OCI-LY3 (cell line): ENCODE data around the gene DNAJB8.

Source experiments
- H2AFZ ChIP-seq: fragments of 200-600, 300-600 bp; shearing (Covaris generic); 2 replicates; pipeline ENCODE4 v1.6.0; 2014; ENCODE audit warnings: antibody characterized with exemption, low read depth, low read length
- H3K27ac ChIP-seq: fragments of 200-600, 300-600 bp; sonication (generic); 2 replicates; pipeline ENCODE4 v1.5.1; 2014; ENCODE audit warnings: mild to moderate bottlenecking, low read length, moderate library complexity, mixed read lengths
- H3K27me3 ChIP-seq: fragments of 200-600, 300-600 bp; sonication (generic); 2 replicates; pipeline ENCODE4 v1.6.1; 2014; ENCODE audit warnings: low read depth, low read length, mixed read lengths
- H3K36me3 ChIP-seq: fragments of 200-600, 300-600 bp; sonication (generic); replicated peaks from 2 replicates; pipeline ENCODE3; 2014; ENCODE audit warnings: low read depth, low read length, mixed read lengths
- H3K4me1 ChIP-seq: fragments of 300-600, 200-600 bp; sonication (generic); 2 replicates; pipeline ENCODE4 v1.6.1; 2014; ENCODE audit warnings: low read length, mixed read lengths
- H3K4me2 ChIP-seq: fragments of 200-600, 300-600 bp; sonication (generic); 2 replicates; pipeline ENCODE4 v1.6.1; 2014; ENCODE audit warnings: low read length, mixed read lengths
- H3K4me3 ChIP-seq: fragments of 300-600, 200-600 bp; sonication (generic); 2 replicates; pipeline ENCODE4 v1.5.1; 2014; ENCODE audit warnings: antibody characterized with exemption, mild to moderate bottlenecking, low read length, moderate library complexity
- H3K79me2 ChIP-seq: fragments of 300-600, 200-600 bp; shearing (Covaris generic); 2 replicates; pipeline ENCODE4 v1.6.1; 2014; ENCODE audit warnings: mild to moderate bottlenecking, low read length, mixed read lengths
- H3K9ac ChIP-seq: fragments of 300-600, 200-600 bp; shearing (Covaris generic); 2 replicates; pipeline ENCODE4 v1.6.0; 2014; ENCODE audit warnings: mild to moderate bottlenecking, low read length, moderate library complexity
- H3K9me3 ChIP-seq: fragments of 200-600, 300-600 bp; shearing (Covaris generic); 2 replicates; pipeline ENCODE4 v1.6.1; 2014; ENCODE audit warnings: low read length, mixed read lengths; ENCODE audit not compliant: insufficient read depth
- H4K20me1 ChIP-seq: fragments of 200-600, 300-600 bp; sonication (generic); 2 replicates; pipeline ENCODE4 v1.6.1; 2016; ENCODE audit warnings: low read length, mixed read lengths; ENCODE audit not compliant: insufficient read depth
- EZH2phosphoT487 ChIP-seq: fragments of 200-600 bp; shearing (Covaris generic); IDR thresholded peaks from 2 replicates; pipeline ENCODE4 v1.6.1; 2018; ENCODE audit warnings: antibody characterized with exemption, mixed run types, low read depth
- TF ChIP-seq, protein P1 (sequence below): fragments of 200-600, 300-600 bp; sonication (generic); IDR thresholded peaks from 2 replicates; pipeline ENCODE4 v1.5.1; 2014; ENCODE audit warnings: antibody characterized with exemption, low read length, low read depth

DNAJB8 gene

DNA sequence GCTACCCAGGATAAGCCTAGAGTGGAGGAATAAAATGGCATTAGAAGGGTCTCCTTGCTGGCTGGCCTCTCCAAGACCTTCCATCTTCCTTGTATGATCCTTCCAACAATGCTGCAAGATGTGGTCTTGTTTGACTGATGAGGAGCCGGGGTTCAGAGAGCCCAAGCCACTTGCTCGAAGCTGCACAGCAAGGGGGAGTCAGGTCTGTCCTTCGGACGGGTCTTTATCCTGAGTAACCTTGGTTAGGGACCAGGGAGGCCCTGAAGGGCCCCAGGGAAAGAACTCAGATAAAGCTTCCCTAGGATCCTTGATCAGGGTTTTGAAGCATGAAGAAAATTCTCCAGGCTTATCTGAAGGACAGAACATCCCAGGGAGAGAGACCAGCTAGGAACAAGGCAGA, 7.0 kb upstream of the DNAJB8 start:
- Histone ChIP-seq H4K20me1 (no peaks in the 10 kb centered on the region), H3K4me1 (no peaks in the 10 kb centered on the region), H3K9me3 (no peaks in the 10 kb centered on the region), H3K36me3 (no peaks in the 10 kb centered on the region), H3K9ac (no peak overlapping the region), H3K79me2 (no peaks in the 10 kb centered on the region), H3K27me3 (peaks cover 37% of the 10 kb centered on the region), H2AFZ (no peak overlapping the region), H3K4me2 (no peak overlapping the region), H3K27ac (no peak overlapping the region), H3K4me3 (no peak overlapping the region)
- TF ChIP-seq, protein P1, sequence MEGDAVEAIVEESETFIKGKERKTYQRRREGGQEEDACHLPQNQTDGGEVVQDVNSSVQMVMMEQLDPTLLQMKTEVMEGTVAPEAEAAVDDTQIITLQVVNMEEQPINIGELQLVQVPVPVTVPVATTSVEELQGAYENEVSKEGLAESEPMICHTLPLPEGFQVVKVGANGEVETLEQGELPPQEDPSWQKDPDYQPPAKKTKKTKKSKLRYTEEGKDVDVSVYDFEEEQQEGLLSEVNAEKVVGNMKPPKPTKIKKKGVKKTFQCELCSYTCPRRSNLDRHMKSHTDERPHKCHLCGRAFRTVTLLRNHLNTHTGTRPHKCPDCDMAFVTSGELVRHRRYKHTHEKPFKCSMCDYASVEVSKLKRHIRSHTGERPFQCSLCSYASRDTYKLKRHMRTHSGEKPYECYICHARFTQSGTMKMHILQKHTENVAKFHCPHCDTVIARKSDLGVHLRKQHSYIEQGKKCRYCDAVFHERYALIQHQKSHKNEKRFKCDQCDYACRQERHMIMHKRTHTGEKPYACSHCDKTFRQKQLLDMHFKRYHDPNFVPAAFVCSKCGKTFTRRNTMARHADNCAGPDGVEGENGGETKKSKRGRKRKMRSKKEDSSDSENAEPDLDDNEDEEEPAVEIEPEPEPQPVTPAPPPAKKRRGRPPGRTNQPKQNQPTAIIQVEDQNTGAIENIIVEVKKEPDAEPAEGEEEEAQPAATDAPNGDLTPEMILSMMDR = no peak
- no peak for TF ChIP-seq EZH2phosphoT487

- no peaks in the 10 kb centered on the region for H3K79me2 ChIP-seq
- H3K36me3 ChIP-seq = no peaks in the 10 kb centered on the region
- no peak overlapping the region for H3K9ac ChIP-seq
- H4K20me1 ChIP-seq = no peaks in the 10 kb centered on the region
- no peak overlapping the region for H3K4me3 ChIP-seq
- TF ChIP-seq, protein P1 = no peak
- TF ChIP-seq EZH2phosphoT487 = no peak
- no peaks in the 10 kb centered on the region for H3K4me1 ChIP-seq
- H3K9me3 ChIP-seq = no peaks in the 10 kb centered on the region
- H3K27ac ChIP-seq = no peak overlapping the region
- H2AFZ ChIP-seq = no peak overlapping the region
- no peak overlapping the region for H3K4me2 ChIP-seq
- peaks cover 32% of the 10 kb centered on the region for H3K27me3 ChIP-seq
These were observed 6.5 kb upstream of the DNAJB8 start for GRCh38 chr3:128473180-128473519.

- peaks cover 27% of the 10 kb centered on the region for H3K27me3 ChIP-seq
- H3K36me3 ChIP-seq = no peaks in the 10 kb centered on the region
These were observed 5.9 kb upstream of the DNAJB8 start for GRCh38 chr3:128472449-128473179.

DNA sequence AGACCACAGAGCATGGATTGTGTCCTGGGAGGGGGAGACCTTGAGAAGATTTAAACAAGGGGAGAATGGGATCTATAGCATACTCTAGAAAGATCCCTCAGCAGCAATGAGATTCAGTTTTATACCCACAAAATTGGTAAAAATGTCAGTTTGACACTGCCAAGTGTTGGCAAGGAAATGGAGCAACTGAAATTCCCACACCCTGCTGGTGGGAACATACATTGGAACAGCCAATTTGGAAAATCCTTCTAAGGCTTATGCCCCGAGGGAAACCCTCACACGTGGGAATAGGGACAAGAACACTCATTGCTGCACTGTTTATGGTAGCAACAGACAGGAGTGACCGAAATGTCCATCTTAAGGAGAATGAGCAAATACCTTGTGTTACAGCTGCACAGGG, 5.0 kb upstream of the DNAJB8 start:
- H3K36me3 ChIP-seq = no peaks in the 10 kb centered on the region
- no peaks in the 10 kb centered on the region for H3K9me3 ChIP-seq
- no peak overlapping the region for H2AFZ ChIP-seq
- H3K27ac ChIP-seq = no peak overlapping the region
- H4K20me1 ChIP-seq = no peaks in the 10 kb centered on the region
- TF ChIP-seq, protein P1 = no peak
- no peak for TF ChIP-seq EZH2phosphoT487
- no peaks in the 10 kb centered on the region for H3K4me1 ChIP-seq
- H3K4me2 ChIP-seq = no peak overlapping the region
- no peak overlapping the region for H3K9ac ChIP-seq
- no peak overlapping the region for H3K4me3 ChIP-seq
- H3K79me2 ChIP-seq = no peaks in the 10 kb centered on the region
- peaks cover 26% of the 10 kb centered on the region for H3K27me3 ChIP-seq

More at GRCh38 chr3:128472449-128473179, 5.9 kb upstream of the DNAJB8 start:
- no peak overlapping the region for H3K27ac ChIP-seq
- H3K79me2 ChIP-seq = no peaks in the 10 kb centered on the region
- TF ChIP-seq EZH2phosphoT487 = no peak
- TF ChIP-seq, protein P1 = no peak
- no peaks in the 10 kb centered on the region for H3K9me3 ChIP-seq
- no peak overlapping the region for H3K4me2 ChIP-seq
- no peak overlapping the region for H3K9ac ChIP-seq
- H2AFZ ChIP-seq = no peak overlapping the region
- H3K4me3 ChIP-seq = no peak overlapping the region
- no peaks in the 10 kb centered on the region for H4K20me1 ChIP-seq
- no peaks in the 10 kb centered on the region for H3K4me1 ChIP-seq
